ENCODE data around the gene NCOA7.

- TF ChIP-seq POLR2A (IDR thresholded peaks at IDR 0.05) (no peak), CTCF (IDR thresholded peaks at IDR 0.05) (no peak), EP300 (IDR thresholded peaks at IDR 0.05; ENCODE audit: low read depth) (no peak), POLR2AphosphoS5 (IDR thresholded peaks at IDR 0.05) (no peak)
Observed at GRCh38 chr6:125868252-125868651, 77.5 kb downstream of the NCOA7 start.
